Measurements from ENCODE around the gene TEDDM1.

GRCh38 chr1:182385885-182386853 is 14.3 kb downstream of the TEDDM1 start:
- TF ChIP-seq POLR2AphosphoS5 (IDR thresholded peaks at IDR 0.05; ENCODE audit: low read depth, low read length) (no peak), POLR2A (IDR thresholded peaks at IDR 0.05; ENCODE audit: low read depth, low read length) (no peak)

Measured in GM12892 (cell line).